Stimulated activated CD4-positive, alpha-beta T cell treated with anti-CD3 and anti-CD28 coated beads, Interleukin-12 subunit alpha, Interleukin-12 subunit beta, amount 100 ng/mL, for 24 hours (primary cell): Measurements from ENCODE around the gene ZNF354B.
"Not testable (repeated sequence)": the region's sequence is repeated elsewhere in the genome, so short reads cannot be mapped to it uniquely, and the experiment has no call there.

Source experiments
- DNase-seq, 2 experiments: peaks; one replicate each; pipeline ENCODE4 v3.0.0-alpha.2; 2020; ENCODE audit warnings: low read depth in 2 of 2

ZNF354B gene

DNA sequence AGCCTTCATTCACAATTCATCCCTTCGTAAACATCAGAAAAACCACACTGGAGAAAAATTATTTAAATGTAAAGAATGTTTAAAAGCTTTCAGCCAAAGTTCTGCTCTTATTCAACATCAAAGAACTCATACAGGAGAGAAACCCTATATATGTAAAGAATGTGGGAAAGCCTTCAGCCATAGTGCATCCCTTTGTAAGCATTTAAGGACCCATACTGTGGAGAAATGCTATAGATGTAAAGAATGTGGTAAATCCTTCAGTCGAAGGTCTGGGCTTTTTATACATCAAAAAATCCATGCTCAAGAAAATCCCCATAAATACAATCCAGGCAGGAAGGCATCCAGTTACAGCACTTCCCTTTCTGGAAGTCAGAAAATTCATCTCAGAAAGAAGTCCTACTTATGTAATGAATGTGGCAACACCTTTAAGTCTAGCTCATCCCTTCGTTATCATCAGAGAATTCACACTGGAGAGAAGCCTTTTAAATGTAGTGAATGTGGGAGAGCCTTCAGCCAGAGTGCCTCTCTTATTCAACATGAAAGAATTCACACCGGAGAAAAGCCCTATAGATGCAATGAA, 23.5 kb downstream of the ZNF354B start:
- DNase-seq, result not testable (repeated sequence)

GRCh38 chr5:178883815-178884430, 24.2 kb downstream of the ZNF354B start:
- no peak for DNase-seq

DNA sequence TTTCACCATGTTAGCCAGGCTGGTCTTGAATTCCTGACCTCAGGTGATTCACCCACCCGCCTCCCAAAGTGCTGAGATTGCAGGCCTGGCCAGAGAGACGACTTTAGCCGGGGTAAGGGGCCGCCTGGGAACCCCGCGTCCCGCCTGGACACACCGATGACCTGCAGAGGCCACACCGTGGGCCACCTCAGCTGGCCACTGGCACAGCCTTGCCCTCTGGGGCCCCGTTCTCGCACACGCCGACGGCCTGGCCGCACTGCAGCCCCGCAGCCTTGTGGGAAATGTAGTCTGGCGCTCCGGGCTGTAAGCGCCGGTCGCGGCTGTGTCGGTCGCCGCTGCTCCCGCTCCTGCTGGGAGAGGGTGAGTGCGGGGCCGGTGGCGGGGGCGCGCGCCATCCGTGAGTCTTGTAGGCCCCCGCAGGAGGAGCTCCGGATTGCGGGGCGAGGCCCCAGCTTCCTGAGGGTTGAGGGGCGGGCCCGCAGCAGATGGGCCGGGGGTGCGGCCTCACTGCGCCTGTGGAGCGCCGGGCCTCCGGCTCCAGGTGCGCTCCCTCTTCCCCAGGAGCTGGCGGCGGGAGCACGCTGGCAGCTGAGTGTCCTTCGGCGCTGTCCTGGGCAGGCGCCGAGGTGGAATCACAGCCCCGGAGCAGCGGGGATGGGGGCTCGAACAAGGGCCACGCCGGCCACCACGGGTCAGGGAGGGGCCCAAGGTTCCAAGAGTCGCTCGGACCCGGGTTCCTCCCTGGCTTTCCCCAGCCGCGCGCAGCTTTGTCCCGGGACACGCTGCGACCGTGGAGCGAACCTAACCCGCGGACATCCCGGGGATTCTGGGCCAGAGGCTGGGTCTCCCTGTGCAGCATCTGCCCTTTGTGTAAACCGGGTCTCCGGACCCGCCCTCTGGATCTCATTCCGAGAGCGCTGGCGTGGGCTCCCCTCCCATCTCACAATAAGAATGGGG, 36.1 kb downstream of the ZNF354B start, which contains the start of gene ZFP2:
Gene ZFP2, plus strand, starts transcription at position 299 of the 957 bp plus-strand sequence. CDS start 35,401 bp downstream, outside the sequence.
- DNase-seq, result peak in 1 of 2 experiments; percentile 17

DNA sequence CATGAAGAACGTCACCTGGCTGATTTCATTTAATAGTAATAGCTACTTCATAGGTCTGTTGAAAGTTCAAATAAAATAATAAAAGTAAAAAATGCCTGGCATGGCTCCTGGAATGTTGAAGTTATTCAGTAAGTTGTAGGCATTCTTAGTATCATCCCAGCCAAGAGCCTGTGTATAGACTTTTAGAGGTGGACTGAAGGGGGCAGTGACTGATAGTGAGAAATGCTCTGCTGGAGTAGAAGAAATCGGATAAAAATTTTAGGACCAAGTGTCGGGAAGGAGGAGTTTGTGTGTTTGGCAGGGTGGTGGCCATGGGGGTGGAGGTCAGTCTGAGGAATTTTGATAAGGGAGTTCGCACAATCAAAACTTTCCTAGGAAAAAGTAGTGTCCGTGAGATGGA, 39.5 kb downstream of the ZNF354B start:
- DNase-seq, result no peak

DNA sequence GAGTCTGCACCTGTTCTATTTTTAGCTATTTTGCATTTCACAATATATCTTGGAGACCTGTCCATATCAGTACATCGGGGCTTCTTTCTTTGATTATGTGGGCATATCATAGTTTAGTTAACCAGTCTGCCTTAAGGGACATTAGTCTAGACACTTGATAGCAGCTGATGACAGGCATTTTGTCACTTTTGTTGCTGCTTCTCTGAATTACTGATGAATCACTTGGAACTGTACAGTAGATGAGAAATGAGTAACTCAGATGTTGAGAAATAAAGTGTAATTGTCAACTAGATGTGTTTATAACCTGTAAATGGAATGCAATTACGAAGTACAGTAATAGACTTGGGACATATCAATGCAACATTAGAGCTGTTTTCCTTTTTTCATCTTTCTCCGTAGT, 43.1 kb downstream of the ZNF354B start:
- no peak for DNase-seq

GRCh38 chr5:178931846-178932760, 72.3 kb downstream of the ZNF354B start:
- no peak for DNase-seq
